ENCODE measurements around the gene DACT3. TPM values are rescaled to one million over a fixed set of nuclear protein-coding genes. Genes with fewer than 3 reads are reported as not detected.
"Not testable (repeated sequence)": the region's sequence is repeated elsewhere in the genome, so short reads cannot be mapped to it uniquely, and the experiment has no call there.

The DACT3 gene
- polyA plus RNA-seq, 4 donors = 23.7 to 62.8 (median 26.9) TPM

DNA sequence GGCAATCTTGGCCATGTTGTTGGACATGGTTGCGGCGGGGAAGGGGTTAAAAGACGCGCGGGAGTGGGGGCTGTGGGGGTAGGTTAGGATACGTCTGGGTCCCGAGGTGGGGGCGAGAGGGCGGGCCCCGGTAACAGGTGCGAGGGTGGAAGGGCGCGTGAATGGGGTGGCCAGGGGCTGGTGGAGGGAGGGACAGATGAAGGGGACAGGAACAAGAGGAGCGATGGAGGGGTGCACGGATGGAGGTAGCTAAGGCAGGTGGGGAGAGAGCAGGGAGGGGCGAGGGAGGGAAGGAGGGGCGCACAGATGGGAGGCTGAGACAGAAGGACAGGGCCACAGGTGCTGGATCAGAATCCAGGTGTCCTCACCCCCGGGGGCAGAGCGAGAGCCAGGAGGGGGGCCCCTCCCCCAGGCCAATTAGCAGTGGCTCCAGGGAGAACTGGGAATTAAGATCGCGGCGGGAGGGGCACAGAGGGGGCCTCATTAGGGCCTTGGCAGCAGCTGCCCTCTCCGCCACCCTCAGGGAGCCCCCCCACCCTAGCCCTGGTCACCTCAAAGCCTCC is 26.2 kb downstream of the DACT3 start:
- DNase-seq (ENCODE audit: low read depth in 4 of 4, low spot score in 3 of 4) = no peak

DNA sequence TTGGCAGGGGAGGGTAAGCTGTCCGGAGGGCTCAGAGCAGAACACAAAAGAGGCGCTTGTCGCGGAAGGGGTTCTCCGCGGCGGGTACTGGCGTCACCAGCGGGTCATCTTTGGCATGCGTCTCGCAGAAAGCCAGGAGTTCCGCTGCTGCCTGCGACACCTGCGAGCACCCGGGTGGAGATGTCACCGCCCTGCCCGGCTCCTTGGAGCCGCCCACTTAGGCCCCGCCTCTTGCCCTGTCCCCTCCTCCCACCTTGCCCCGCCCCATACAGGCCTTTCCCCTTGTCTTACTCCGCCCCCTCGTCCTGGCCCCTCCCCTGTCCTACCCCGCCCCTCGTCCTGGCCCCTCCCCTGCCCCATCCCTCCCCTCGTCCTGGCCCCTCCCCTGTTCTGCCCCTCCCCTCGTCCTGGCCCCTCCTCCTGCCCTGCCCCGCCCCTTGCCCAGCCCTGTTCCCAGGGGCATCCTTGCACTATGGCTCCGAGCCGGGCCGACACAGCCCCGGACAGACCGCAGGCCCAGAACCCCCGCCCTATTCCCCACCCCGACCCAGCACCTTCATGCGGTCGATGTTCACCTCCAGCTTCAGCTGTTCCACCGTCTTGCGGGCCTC is 26.8 kb downstream of the DACT3 start:
- DNase-seq (ENCODE audit: low read depth in 4 of 4, low spot score in 3 of 4) = peak in 1 of 4 donors; percentile 59

GRCh38 chr19:46633130-46633529 is 27.9 kb downstream of the DACT3 start:
- DNase-seq (ENCODE audit: low read depth in 4 of 4, low spot score in 3 of 4) = no peak

GRCh38 chr19:46631481-46631880 is 29.5 kb downstream of the DACT3 start:
- DNase-seq (ENCODE audit: low read depth in 4 of 4, low spot score in 3 of 4) = no peak

DNA sequence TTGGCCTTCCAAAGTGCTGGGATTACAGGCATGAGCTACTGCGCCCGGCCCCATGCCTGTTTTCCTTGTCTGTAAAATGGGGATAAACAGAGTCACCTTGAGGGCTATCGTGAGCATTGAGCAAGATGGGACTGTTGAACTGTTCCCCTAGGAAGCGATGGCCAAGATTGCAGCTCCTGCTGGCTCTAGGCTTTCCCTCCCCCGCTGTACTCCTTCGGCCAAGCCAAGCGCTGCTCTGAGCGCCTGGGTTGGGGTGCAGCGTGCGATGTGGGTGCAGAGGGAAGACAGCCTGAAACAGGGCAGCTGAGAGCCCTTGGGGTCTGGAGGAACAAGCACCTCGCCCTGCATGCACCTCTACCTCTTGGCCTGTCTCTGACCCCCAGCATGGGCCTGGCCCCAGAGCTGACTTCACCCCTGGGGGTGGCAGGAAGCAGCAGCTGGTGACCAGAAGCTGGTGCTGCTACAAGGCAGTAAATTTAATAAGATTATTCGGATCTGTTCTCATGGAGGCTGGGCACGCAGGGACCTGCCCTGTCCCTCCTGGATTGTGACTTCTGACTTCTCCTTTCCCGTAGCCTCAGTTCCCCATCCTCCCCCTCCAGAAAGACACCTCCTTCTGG is 30.3 kb downstream of the DACT3 start:
- no peak for DNase-seq (ENCODE audit: low read depth in 4 of 4, low spot score in 3 of 4)

DNA sequence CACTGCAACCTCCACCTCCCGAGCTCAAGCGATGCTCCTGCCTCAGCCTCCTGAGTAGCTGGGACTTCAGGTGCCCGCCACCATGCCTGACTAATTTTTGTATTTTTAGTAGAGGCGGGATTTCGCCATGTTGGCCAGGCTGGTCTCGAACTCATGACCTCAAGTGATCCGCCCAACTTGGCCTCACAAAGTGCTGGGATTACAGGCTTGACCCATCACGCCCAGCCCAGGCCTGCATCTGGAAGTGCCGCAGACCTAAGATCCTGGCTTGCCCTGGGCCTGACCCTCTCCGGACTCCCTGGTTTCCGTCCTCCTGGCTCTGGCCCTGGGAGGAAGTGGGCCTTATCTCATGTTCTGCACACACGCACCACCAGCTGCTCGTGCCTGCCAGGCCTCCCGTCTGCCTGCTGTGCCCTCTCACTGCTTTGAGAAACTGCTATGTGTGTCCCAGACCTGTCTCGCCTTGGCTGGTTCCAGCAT is 31.4 kb downstream of the DACT3 start:
- DNase-seq (ENCODE audit: low read depth in 4 of 4, low spot score in 3 of 4) = no peak

GRCh38 chr19:46628970-46629369 is 32.0 kb downstream of the DACT3 start:
- not testable (repeated sequence) for DNase-seq (ENCODE audit: low read depth in 4 of 4, low spot score in 3 of 4)

- no peak for DNase-seq (ENCODE audit: low read depth in 4 of 4, low spot score in 3 of 4)
Measured at GRCh38 chr19:46626446-46626845, 34.5 kb downstream of the DACT3 start.

- no peak for DNase-seq (ENCODE audit: low read depth in 4 of 4, low spot score in 3 of 4)
Measured at GRCh38 chr19:46625731-46626130, 35.3 kb downstream of the DACT3 start.

DNA sequence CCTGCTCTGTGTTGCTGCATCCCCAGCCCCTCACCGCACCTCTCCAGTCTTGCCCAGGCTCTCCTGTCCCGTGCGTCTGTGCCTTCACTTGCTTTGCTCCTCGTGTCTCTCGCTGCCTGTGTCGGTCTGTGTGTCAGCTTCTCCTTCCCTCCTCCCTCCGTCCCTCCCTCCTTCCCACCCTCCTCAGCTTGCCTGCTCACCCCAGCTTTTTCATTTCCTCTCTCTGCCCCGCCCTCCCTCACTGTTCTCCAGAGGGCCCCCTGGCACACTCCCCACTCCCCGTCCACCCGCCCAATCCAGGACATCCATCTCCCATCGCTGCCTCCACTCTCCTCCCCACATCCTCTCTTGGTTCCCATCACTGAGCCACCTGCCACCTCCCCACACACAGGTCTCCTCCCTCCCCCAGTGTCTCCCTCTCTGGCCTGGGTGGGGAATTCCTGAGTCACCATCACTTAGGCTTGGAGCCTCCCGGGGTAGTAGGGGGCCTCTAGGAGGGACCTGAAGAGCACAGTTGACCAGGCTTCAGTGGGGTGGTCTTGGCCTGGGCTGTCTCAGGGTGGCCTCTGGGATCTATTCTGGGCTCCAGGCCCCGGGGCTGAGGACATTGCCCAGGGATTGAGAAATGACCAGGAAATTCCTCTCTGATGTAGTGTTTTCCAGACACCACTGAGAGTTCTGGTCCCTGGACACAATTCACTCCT is 35.9 kb downstream of the DACT3 start, which contains the start of gene PTGIR:
TSS of gene PTGIR (minus strand) at position 132 of the 704 bp plus-strand sequence. CDS start 864 bp downstream, outside the sequence.
- DNase-seq (ENCODE audit: low read depth in 4 of 4, low spot score in 3 of 4) = no peak

GRCh38 chr19:46623915-46624502 is 37.0 kb downstream of the DACT3 start:
- no peak for DNase-seq (ENCODE audit: low read depth in 4 of 4, low spot score in 3 of 4)

DNA sequence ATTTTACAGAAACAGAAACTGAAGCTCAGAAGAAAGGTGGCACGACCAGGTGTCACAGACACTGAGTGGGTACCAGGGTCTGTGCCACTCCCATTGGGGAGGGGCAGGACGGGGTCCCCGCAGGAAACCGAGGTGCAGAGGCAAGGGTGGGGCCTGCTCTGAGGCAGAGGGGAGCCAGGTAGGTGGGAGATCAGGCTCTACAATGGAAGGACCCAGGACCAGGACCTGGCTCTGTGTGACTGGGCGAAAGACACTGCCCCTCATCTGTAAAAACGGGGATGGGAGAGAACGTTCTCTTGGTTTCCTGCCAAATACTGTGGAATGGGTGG is 38.9 kb downstream of the DACT3 start:
- no peak for DNase-seq (ENCODE audit: low read depth in 4 of 4, low spot score in 3 of 4)

DNA sequence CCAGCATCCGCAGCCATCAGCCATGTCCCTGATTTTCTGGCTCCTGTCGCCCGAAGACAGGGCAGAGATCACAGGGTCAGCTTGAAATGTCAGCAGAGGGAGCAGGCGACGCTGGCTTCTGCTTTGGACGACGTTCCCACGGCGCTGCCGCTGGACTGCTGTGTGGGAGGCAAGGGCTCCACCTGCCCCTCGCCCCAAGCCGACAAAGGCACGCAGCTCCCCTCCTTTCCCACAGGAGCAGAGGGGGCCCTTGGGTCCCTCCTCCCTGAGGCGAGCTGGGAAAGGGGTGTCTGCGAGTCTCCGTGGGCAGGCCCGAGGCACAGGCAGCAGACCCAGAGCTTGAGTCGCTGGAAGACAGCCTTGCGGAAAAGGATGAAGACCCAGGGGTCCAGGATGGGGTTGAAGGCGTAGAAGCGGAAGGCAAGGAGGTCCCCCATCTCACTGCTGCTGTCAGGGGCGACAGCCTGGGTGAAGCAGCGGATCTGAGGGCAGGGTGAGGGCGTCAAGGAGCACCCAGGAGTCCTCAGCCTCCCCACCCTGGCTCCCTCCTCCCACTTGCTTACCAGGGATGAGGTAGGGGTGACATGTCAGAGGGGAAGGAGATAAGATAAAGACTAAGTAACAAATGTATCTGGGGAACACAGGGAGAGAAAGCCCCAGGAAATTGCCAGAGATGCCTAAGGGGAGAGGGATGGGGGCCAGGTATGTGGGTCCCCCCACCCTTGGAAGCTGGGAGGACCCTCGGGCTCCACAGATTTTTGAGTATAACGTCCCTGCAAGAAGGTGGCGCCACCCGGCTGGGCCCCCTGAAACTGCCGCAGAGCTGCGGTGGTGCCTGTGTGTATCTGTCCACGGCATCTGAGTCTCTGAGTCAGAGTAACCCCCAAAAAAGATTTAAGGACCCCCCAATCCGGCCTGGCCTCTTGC is 39.5 kb downstream of the DACT3 start:
- DNase-seq (ENCODE audit: low read depth in 4 of 4, low spot score in 3 of 4) = no peak

GRCh38 chr19:46620716-46621115 is 40.3 kb downstream of the DACT3 start:
- no peak for DNase-seq (ENCODE audit: low read depth in 4 of 4, low spot score in 3 of 4)

DNA sequence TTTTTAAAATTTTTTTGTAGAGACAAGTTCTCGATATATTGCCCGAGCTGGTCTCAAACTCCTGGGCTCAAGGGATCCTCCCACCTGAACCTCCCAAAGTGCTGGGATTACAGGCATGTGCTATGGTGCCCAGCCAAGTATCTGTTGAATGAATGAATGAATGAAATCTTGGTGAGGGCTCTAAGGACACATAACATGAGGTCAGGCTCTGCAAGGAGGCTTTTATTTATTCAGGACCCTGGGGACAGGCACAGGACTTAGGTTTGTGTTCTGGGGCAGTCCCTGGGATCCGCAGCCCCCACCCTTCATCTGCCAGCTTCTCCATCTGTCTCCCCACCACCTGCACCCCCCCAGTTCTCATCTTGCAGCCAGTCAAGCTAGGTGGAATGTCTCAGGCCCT is 40.7 kb downstream of the DACT3 start:
- DNase-seq (ENCODE audit: low read depth in 4 of 4, low spot score in 3 of 4) = no peak

DNA sequence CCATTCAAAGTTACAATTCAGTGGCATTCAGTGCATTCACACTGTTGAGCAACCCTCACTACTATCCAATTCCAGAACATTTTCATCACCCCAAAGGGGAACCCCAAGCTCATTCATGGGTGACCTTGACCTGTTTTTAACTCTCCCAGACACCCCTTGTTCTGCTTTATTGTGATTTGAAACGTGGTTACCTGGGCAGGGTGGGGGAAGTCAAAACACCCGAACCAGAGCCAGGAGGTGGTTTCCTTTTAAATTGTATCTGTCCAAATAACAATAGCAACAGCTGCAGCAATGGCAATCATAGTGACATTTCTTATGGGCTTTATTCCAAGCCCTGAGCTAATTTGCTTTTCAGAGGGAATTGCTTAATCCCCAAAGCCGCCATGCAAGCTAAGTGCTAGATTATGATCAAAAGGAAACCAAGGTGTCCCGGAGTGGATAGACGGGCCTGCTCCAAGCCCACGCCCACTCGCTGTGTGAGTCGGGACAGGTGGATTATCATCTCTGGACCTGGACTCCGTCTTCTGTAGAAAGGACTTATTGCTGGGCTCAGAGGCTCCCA is 42.2 kb downstream of the DACT3 start:
- DNase-seq (ENCODE audit: low read depth in 4 of 4, low spot score in 3 of 4) = no peak

- no peak for DNase-seq (ENCODE audit: low read depth in 4 of 4, low spot score in 3 of 4)
Measured at GRCh38 chr19:46617601-46618000, 43.4 kb downstream of the DACT3 start.

- DNase-seq (ENCODE audit: low read depth in 4 of 4, low spot score in 3 of 4) = no peak
Measured at GRCh38 chr19:46616631-46617322, 44.2 kb downstream of the DACT3 start.

GRCh38 chr19:46615966-46616365 is 45.0 kb downstream of the DACT3 start:
- DNase-seq (ENCODE audit: low read depth in 4 of 4, low spot score in 3 of 4) = no peak
